ENCODE results near the gene FNDC11.

GRCh38 chr20:63505281-63505680, 48.7 kb upstream of the FNDC11 start:
- no peak for TF ChIP-seq CTCF (IDR thresholded peaks at IDR 0.05)
- no peak for TF ChIP-seq POLR2A (IDR thresholded peaks at IDR 0.05)

Measured in prostate gland (tissue), 2 donors.